HFFc6 (cell line): ENCODE measurements around the gene FOXA2. TPM values are rescaled to one million over a fixed set of nuclear protein-coding genes. Genes with fewer than 3 reads are reported as not detected.

ENCODE experiments used
- DNase-seq: peaks from one replicate; pipeline ENCODE4 v3.0.0-alpha.2; 2018
- H3K27ac Mint-ChIP-seq: 2 replicates; pipeline ENCODE4 v1.8.0; 2020; ENCODE audit warnings: mild to moderate bottlenecking, mixed read lengths
- H3K27me3 Mint-ChIP-seq: 2 replicates; pipeline ENCODE4 v1.8.0; 2021; ENCODE audit warnings: mild to moderate bottlenecking, moderate library complexity, mixed read lengths; ENCODE audit not compliant: insufficient read depth
- H3K36me3 Mint-ChIP-seq: 2 replicates; pipeline ENCODE4 v1.8.0; 2021; ENCODE audit warnings: low read depth, mixed read lengths
- H3K4me1 Mint-ChIP-seq: 2 replicates; pipeline ENCODE4 v1.8.0; 2020; ENCODE audit warnings: low read depth, mixed read lengths
- H3K4me3 Mint-ChIP-seq: 2 replicates; pipeline ENCODE4 v1.8.0; 2020; ENCODE audit warnings: mild to moderate bottlenecking, moderate library complexity, mixed read lengths
- H3K9me3 Mint-ChIP-seq: 2 replicates; pipeline ENCODE4 v1.8.0; 2020; ENCODE audit warnings: mild to moderate bottlenecking, mixed read lengths
- CTCF ChIP-seq: fragments of 200-600 bp; sonication (generic); IDR thresholded peaks from 2 replicates; pipeline ENCODE4 v1.5.0; 2021; ENCODE audit warnings: antibody characterized with exemption, mild to moderate bottlenecking
- total RNA-seq, 6 experiments: library from RNA; stranded (reverse); fragmentation: NEBNext Ultra II Directional; extraction: Animal tissue kit (Norgen Biotek cat#: 25700); gene quantifications; 2 replicates in 1 of 6; 3 replicates in 5 of 6; pipeline ENCODE4 v1.2.3, GENCODE V29; 2021

FOXA2 gene
- total RNA-seq, 6 experiments from 2014 or later: not detected

GRCh38 chr20:22536141-22536828 lies 48.1 kb downstream of the FOXA2 start:
- Mint-ChIP-seq H3K9me3 (peaks cover 61% of the 10 kb centered on the region), H3K36me3 (no peaks in the 10 kb centered on the region), H3K4me1 (no peaks in the 10 kb centered on the region), H3K27me3 (no peaks in the 10 kb centered on the region), H3K27ac (no peak overlapping the region), H3K4me3 (no peak overlapping the region)
- DNase-seq: no peak
- no peak for TF ChIP-seq CTCF

- no peak for DNase-seq
- Mint-ChIP-seq H3K27ac (no peak overlapping the region), H3K4me1 (no peaks in the 10 kb centered on the region), H3K27me3 (peaks cover 2% of the 10 kb centered on the region; the same call in 1 of the 2 replicates), H3K9me3 (peaks cover 69% of the 10 kb centered on the region), H3K36me3 (peaks cover 6% of the 10 kb centered on the region; the same call in 1 of the 2 replicates), H3K4me3 (no peak overlapping the region)
- no peak for TF ChIP-seq CTCF
Measured at GRCh38 chr20:22535483-22535882, 48.9 kb downstream of the FOXA2 start.

GRCh38 chr20:22533823-22534751 lies 50.3 kb downstream of the FOXA2 start:
- no peak overlapping the region for H3K4me3 Mint-ChIP-seq
- peaks cover 65% of the 10 kb centered on the region for H3K9me3 Mint-ChIP-seq
- no peak for DNase-seq
- H3K27me3 Mint-ChIP-seq: peaks cover 2% of the 10 kb centered on the region; the same call in 1 of the 2 replicates
- H3K27ac Mint-ChIP-seq: no peak overlapping the region
- H3K4me1 Mint-ChIP-seq: no peaks in the 10 kb centered on the region
- H3K36me3 Mint-ChIP-seq: peaks cover 6% of the 10 kb centered on the region; the same call in 1 of the 2 replicates
- no peak for TF ChIP-seq CTCF

- H3K27me3 Mint-ChIP-seq: peaks cover 2% of the 10 kb centered on the region; the same call in 1 of the 2 replicates
- H3K36me3 Mint-ChIP-seq: peaks cover 6% of the 10 kb centered on the region; the same call in 1 of the 2 replicates
- H3K9me3 Mint-ChIP-seq: peaks cover 59% of the 10 kb centered on the region
- no peak for DNase-seq
- TF ChIP-seq CTCF: no peak
- H3K27ac Mint-ChIP-seq: no peak overlapping the region
- H3K4me1 Mint-ChIP-seq: no peaks in the 10 kb centered on the region
- H3K4me3 Mint-ChIP-seq: no peak overlapping the region
Measured at GRCh38 chr20:22532598-22532997, 51.8 kb downstream of the FOXA2 start.

- Mint-ChIP-seq H3K4me1 (no peaks in the 10 kb centered on the region), H3K4me3 (no peak overlapping the region), H3K27ac (no peak overlapping the region), H3K27me3 (peaks cover 2% of the 10 kb centered on the region; the same call in 1 of the 2 replicates), H3K9me3 (peaks cover 51% of the 10 kb centered on the region), H3K36me3 (peaks cover 6% of the 10 kb centered on the region; the same call in 1 of the 2 replicates)
- no peak for DNase-seq
- TF ChIP-seq CTCF: no peak
Measured at GRCh38 chr20:22531756-22532155, 52.6 kb downstream of the FOXA2 start.
